GM19395 (cell line): ENCODE data around the gene ZCCHC10.
"Not testable (repeated sequence)": the region's sequence is repeated elsewhere in the genome, so short reads cannot be mapped to it uniquely, and the experiment has no call there.

Experiments used
- ATAC-seq: cut with Tn5 transposase; IDR thresholded peaks from one replicate; pipeline ENCODE4 v1.9.1; 2021; ENCODE audit warnings: mild to moderate bottlenecking, moderate library complexity; ENCODE audit not compliant: unreplicated experiment

ZCCHC10 gene

GRCh38 chr5:133046560-133046959, 20.2 kb upstream of the ZCCHC10 start:
- not testable (repeated sequence) for ATAC-seq

GRCh38 chr5:133041910-133042309, 15.6 kb upstream of the ZCCHC10 start:
- no peak for ATAC-seq

- ATAC-seq = no peak
These were observed 14.9 kb upstream of the ZCCHC10 start for GRCh38 chr5:133041157-133041784.

- ATAC-seq = not testable (repeated sequence)
These were observed 10.3 kb upstream of the ZCCHC10 start for GRCh38 chr5:133036677-133037076.

GRCh38 chr5:133035224-133035623, 8.9 kb upstream of the ZCCHC10 start:
- no peak for ATAC-seq

- ATAC-seq = no peak
These were observed 7.7 kb upstream of the ZCCHC10 start for GRCh38 chr5:133034064-133034463.

GRCh38 chr5:133032852-133033742, 6.7 kb upstream of the ZCCHC10 start:
- ATAC-seq = peak; percentile 62

GRCh38 chr5:133030343-133031005, 4.1 kb upstream of the ZCCHC10 start:
- ATAC-seq = no peak

GRCh38 chr5:133029416-133029815, 3.1 kb upstream of the ZCCHC10 start:
- no peak for ATAC-seq

GRCh38 chr5:133026664-133027153, 360 bp upstream of the ZCCHC10 start:
- no peak for ATAC-seq

GRCh38 chr5:133019471-133019870, 6.9 kb downstream of the ZCCHC10 start:
- ATAC-seq = not testable (repeated sequence)

GRCh38 chr5:133017964-133018363, 8.4 kb downstream of the ZCCHC10 start:
- no peak for ATAC-seq

- ATAC-seq = no peak
These were observed 10.9 kb downstream of the ZCCHC10 start for GRCh38 chr5:133015466-133015865.

GRCh38 chr5:133008455-133008854, 17.9 kb downstream of the ZCCHC10 start:
- ATAC-seq = not testable (repeated sequence)

GRCh38 chr5:133006653-133007052, 19.7 kb downstream of the ZCCHC10 start:
- ATAC-seq = no peak

- no peak for ATAC-seq
These were observed 27.1 kb downstream of the ZCCHC10 start for GRCh38 chr5:132999246-132999645.

GRCh38 chr5:132998556-132998955, 27.8 kb downstream of the ZCCHC10 start:
- no peak for ATAC-seq

- ATAC-seq = no peak
These were observed 30.0 kb downstream of the ZCCHC10 start for GRCh38 chr5:132996307-132996706.

GRCh38 chr5:132987531-132988408, 38.6 kb downstream of the ZCCHC10 start:
- ATAC-seq = no peak

GRCh38 chr5:132982971-132983370, 43.4 kb downstream of the ZCCHC10 start:
- not testable (repeated sequence) for ATAC-seq
